NCI-H1436 (cell line): ENCODE results near the gene ERGIC1.
"Not testable (repeated sequence)": the region's sequence is repeated elsewhere in the genome, so short reads cannot be mapped to it uniquely, and the experiment has no call there.

Experiments used
- DNase-seq: peaks from one replicate; lab custom pipeline; 2025; lab: John Stamatoyannopoulos, UW

The ERGIC1 gene

DNA sequence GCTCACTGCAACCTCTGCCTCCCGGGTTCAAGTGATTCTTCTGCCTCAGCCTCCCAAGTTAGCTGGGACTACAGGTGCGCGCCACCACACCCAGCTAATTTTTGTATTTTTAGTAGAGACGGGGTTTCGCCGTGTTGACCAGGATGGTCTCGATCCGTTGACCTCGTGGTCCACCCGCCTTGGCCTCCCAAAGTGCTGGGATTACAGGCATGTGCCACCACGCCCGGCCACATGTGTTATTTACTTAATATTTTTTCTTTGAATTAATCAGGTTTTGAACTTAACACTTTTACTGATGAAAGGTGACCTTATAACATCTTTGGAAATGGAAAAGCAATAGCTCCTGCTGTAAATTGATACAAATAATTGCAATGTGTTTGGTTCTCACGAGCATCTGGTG is 13.5 kb downstream of the ERGIC1 start:
- DNase-seq: not testable (repeated sequence)

DNA sequence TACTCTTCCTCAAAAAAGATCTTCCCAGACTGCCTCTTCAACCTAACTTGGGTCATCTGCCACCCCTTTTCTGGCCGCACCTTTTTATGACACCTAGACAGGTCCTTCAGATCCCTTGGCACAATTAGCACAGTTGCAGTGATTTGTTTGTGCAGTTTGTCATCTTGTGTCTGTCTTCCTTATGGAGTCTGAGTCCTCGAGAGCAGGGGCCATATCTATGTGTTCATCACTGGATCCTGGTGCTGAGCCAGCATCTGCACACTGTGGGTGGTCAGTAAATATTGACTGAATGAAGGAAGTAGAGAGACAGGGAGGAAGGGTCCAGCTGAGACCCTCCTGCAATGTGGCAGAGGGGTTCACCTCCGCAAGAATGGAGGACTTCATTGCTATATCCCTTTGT is 14.4 kb downstream of the ERGIC1 start:
- no peak for DNase-seq

DNA sequence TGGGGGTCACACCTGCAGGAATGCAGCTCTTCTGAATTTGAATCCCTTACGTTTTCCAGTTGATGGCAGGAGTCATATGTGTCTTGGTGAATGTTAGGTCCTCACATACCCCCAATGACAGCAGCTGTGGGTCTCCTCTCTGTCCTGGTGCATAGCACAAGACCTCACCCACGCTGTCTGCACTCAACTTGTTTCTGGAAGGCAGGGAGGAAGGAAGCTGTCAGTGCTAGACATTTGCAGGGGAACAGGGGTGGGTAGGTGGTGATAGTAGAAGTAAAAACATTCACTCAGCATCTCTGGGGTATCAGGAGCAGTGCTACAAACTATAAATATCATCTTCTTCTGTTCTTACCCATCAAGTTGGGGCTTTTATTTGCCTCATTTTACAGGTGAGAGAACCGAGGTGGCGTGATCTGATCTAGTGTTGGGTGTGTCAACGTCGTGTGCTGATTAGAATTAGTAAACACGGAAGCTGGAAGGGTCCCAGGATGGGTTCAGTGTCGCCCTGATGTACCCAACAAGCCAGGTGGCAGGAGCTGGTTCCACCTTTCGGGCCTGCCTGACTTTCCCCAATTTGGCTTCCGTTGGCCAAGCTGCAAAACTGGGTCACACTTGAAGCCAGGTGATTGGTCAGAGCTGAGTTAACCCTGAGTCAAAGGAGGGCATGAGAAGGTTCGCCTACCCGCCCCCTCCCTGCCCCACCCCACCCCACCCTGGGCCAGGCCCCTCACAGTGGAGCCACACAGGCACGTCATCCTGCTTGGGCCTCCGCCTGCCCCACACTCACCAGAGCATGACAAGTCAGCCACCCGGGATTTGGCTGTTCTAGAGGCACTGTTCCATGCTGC is 15.8 kb downstream of the ERGIC1 start:
- no peak for DNase-seq

DNA sequence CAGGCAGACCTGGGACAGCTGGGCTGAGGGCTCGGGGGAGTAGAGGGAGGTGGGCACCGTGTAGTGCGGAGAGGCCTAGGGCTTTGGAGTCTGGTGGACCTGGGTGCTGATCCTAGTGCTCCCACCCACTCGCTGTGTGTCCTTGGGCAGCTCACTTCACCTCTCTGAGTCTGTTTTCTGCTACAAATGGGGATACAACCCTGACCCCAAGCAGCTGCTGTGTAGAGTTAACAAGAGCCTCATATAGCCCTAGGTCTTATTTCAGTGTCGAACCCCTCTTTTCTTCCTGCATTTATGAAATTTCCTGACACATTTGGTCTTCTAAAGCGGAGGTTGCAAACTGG is 16.4 kb downstream of the ERGIC1 start:
- DNase-seq: no peak

DNA sequence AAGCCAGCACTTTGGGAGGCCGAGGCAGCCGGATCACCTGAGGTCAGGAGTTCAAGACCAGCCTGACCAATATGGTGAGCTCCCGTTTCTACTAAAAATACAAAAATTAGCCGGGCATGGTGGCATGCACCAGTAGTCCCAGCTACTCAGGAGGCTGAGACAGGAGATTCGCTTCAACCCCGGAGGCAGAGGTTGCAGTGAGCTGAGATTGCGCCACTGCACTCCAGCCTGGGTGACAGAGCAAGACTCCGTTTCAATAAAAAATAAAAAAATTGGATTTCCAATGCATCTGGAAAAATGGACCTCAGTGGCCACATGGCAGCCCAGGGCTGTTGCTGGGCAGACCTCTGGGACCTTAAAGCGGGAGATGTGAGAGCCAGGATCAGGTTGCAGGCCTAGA is 17.2 kb downstream of the ERGIC1 start:
- DNase-seq: not testable (repeated sequence)

DNA sequence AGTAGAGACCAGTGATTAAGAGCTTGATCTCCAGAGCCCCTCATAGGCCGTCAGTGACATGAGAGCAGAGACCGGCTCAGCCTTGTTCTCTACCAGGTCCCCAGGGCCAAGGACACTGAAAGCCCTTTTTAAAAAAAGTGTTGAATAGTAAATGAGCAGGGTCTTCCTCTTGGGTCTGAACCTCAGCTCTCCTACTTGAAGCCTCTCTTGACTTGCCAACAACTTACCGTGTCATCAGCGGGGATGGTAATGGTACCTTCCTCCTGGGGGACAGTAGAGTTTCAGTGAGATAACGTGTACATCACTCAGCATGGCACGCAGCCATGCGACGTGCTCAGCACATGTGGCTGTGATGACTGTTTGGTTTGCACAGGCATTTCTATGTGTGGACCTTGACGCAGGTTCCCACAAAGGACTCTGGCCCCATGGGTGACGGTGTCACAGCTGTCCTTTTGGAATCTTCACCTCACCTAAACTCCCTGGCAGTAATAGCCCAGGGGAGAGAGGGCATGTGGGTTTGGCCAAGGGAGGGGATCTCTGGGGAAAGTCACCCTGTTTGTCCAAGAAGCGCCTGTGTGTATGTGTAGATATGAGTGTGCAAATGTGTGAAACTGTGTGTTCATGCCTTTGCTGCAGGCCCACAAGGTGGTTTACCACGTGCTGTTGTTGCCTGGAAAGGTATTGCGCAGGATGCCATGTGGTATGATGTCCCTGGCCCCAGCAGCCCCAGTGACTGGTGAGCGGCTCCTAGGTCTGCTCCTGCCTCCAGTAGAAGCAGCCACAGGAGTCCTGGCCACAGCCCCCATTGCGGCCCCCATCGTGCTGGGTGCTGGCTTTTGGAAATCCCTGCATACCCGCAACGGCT is 18.7 kb downstream of the ERGIC1 start:
- DNase-seq: no peak

DNA sequence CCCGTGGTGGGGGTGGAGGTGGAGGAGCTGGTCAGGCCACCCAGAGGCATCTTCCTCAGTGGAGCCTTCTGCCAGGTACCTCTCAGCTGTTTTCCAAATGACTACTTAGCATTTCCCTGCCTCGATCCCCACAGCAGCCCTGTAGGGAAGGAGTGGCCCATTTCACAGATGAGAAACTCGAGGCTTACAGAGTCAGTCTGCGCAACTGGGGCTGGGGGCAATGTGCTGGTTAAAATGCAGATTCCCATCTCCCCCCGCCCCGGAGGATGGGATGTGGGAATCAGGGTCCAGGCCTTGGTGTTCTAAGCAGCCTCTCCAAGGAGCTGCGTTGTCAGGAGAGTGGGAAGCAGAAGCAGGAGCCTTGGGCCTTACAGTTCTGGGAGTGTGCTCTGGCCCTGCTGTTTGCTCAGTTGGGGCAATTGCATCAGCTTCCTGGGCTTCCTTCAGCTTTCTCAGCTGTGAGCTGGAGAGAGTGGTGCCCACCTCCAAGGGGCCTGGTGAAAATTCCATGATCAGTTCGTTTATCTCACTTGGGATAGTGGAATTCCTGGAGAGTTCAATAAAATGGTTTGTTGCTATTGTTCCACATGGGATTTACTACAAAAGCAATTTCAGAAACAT is 19.4 kb downstream of the ERGIC1 start:
- DNase-seq: no peak

DNA sequence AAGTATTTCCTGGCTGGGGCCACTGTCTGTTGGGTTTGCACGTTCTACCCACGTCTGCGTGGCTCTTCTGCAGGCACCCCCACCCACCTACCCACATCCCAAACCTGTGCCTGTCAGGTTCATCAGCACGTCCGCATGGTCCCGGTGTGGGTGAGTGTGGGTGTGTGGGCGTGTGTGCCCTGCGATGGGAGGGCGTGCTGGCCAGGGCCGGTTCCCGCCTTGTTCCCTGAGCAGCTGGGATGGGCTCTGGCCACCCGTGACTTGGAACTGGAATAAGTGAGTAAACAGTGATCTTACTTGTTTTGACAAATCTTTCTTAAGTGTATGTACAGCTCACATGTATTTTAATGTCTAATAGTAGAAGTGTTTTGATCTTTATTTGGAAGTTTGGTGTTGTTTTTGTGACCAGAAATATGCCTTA is 20.4 kb downstream of the ERGIC1 start:
- DNase-seq: no peak

DNA sequence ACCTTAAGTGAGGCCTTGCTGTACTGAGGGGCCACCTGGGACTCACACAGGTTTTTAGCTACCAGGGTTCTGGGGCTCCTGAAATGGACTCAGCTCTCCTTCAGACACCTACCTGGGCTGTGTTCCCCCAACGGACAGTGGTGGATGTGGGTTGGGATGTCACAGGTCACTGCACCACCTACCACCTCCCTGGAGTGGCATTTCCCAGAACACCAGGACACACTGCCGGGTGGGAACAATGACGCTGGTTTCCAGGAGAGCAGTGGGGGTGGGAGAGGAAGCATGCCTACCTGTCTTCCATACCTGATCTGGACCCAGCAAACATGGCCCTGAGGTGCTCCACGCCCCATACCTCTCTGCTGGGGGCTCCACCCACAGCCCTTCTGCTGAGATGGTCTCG is 20.9 kb downstream of the ERGIC1 start:
- no peak for DNase-seq

DNA sequence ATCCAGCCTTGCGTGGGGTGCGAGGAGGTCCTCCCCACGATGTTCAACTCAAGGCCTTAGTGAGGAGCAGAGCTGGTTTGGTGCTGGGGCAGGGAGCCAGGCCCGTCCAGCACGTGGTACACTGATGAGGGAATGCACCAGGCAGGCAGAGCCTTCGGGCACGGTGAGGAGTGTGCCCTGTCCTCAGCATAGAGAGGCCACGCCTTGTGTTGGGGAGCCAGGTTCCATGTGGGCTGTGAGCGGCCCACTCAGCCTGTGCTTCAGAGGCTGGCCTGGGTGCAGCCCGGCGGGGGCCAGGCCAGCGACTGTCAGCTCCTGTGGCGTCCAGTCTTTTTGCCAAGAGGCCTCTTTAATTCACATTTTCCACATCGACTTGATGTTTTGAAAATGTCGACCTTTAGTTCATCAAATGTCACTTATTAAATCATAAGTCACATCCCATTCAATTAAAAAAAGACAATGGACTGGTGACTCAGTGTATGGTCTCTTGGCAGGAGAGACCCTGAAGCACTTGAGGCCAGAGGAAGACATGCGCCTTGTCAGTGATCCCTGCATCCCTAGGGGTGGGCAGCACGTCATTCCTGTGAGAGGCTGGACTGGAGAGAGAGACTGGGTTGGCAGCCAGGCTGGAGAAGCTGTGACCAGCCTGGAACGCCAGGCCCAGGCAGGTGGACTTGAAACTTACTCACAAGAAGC is 21.7 kb downstream of the ERGIC1 start:
- no peak for DNase-seq

DNA sequence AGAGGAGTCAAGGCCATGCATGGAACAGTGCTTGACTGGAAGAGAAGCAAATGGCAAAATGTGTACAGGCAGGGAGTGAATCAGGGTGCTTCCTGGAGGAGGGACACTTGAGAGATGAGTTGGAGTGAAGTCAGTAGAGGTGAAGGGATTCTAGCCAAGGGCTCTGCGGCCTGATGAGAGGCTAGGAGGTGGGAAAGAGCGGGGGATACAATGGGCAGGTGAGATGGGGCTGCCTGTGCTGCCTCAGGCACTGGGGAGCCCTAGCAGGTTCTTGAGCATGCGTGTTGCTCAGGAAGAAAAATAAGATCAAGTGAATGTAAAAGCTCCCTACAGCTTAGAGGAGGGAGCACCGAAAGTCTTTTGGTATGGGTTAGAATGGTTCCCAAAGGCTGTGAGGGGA is 22.3 kb downstream of the ERGIC1 start:
- no peak for DNase-seq

DNA sequence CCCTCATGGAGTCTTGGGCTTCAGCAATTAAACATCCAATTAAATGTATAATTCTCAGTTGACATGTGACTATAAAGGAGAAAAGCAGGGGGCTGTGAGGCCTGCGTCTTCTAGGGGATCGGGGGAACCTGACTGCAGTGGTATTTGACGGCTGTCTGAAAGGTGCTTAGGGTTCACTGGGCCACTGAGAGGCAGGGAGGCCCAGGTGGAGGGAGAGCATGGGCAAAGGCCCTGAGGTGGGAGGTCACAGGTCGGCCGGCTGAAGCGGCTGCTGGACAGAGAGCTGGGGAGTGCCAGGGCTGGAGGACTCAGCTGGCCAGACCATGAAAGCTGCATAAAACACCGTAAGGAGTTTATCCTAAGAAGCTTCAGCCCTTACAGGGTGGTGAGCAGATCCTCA is 23.9 kb downstream of the ERGIC1 start:
- DNase-seq: no peak

DNA sequence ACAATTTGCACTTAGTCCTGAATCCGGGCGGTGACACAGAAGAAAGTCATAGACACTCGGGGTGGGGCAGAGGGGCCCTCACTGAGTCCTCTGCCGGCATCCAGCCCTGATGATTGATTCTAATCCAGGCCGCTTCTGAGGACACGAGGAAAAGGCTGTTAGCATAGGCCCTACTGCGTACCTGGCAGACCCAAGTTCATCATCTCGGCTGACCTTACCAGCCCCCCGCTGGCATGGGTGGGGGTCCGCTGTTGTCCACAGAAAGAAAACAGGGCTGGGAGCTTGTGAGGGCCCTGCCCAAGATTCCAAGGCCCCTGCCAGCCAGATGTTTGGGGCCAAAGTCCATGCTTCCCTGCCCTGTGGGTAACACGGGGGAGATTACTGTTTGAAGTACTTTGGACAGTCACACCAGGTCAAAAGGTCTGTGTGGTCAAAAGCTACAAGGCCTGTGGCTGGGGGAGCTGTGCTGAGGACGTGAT is 24.5 kb downstream of the ERGIC1 start:
- DNase-seq: no peak

DNA sequence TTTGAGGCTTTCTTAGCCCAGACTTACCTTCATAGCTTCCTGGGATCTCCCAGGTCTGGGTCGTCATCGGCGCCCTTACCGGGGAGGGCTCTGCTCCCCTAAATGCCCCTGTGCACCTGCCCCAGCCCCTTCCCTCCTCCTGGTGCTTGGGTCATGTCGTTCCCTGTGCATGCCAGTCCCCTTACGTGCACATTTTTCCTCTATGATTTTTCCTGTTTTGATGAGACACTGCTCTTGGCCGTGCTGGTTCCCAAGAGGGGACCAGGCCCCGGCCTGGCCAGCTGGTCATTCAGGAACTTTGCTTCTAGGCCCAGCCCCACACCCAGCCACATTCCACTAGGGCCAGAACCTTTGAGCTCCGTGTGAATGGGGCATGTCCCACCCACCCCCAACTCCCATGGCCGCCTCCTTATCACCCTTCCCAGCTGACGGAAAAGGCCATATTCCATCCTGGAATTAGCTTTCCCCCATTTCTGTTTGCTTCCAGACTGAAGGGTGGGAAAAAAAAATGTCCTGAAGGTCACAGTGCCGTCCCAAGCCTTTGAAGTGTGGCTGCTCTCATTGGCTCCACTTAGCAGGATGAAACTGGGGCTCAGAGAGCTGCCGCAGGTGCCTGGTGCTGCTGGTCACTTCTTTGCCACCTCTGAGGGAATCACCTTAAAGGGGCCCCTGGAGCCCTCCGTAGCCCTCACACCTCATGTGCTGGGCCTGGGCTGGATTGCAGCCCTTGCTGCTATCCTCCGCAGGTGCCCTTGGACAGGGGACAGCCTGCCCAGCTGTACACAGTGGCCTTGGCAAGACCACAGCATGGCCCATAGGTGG is 25.1 kb downstream of the ERGIC1 start:
- DNase-seq: no peak

DNA sequence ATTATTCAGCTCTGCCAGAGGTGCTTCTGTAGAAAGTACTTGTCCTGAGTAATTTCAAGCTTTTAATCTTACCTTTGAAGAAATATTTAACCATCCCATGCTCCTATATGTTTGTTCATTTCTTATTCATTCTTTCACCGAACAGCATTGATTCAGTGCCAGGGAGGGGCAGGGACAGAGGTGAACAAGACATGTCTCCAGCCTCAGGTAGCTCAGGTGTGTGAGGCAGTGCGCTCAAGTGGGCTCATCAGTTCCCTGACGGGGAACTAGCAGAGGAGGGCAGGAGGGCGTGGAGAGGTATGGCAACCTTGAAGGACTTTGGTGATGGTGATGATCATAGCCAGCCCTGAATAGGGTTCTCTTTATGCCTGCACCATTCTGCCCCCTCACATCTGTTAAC is 25.9 kb downstream of the ERGIC1 start:
- no peak for DNase-seq

DNA sequence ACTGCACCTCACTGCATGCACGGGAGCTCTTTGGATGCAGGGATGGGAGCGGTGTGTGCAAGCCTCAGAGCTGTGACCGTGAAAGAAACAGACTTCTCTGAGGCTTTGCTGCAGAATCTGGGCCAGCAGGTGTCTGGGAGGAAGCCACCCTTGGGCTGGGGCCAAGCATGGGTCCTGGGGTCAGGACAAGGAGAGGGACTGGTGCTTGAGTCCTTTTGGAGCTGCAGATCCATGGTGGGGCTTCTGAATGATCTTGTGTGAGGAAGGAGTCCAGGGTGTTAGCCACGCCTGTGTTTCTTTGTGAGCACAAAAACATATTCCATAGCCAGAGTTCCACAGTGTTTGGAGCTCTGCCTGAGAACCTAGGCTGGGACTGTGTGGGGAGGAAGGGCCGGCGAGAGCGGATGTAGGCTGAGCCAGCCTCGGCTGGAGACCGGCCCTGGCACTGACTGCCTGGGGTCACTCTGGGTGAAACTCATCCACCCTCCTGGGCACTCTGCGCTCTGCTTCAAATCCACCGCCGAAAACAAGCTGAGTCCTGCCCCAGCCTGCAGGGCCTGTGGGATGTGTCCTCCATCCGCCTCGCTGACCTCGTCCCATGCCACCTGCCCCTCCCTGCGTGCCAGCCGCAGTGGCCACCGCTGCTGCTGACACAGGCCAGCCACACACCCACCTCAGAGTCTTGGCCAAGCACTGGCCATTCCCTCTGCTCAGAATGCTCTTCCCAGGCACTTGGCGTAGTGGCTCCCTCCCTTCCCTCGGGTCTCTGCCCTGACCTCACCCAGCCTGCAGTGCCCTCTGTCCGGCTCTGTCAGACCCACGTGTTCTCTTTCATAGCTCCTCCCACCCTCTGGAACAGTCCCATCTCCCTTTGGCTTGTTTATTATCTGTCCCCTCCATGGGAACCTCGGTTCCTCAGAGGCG is 26.7 kb downstream of the ERGIC1 start:
- DNase-seq: no peak

DNA sequence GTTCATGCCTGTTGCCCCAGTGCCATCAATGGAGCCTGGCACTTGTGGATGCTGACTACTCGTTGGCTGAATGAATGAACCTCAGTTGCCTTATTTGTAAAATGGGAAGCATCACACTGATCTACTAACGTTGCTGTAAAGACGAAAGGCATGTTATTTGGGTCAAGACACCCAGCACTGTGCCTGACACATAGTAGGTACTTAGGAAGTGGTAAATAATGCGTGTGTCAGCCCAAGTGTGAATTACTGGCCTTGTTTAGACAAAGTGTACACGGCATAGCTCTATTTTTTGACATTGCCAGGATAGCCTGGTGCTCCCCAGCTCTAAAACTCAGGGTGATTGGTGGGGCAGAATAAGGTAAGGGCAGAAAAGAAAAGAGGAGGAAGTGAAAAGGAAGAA is 27.4 kb downstream of the ERGIC1 start:
- no peak for DNase-seq

DNA sequence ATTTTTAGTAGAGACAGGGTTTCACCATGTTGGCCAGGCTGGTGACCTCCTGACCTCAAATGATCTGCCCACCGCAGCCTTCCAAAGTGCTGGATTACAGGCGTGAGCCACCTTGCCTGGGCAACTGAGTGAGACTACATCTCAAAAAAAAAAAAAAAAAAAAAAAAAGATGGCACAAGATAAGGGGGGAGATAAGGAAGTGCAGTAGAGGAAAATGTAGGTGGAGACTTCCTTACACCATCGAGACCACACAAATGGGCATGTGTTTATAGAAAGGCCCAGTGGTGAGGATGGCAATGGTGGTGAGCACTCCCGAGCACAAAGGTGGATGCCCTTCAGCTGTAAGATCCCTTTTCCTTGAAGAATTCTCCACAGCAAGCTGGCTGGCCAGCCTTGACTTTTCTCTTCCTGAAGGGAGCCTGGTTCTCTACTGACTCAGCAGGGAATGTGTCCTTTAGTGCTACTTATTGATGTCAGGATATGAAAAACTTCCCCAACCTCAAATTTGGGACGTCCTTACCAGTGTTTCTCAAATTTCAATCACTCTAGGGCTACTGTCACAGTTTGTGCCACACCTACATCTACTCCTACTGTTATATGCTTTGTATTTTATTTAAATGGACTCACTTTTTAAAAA is 28.2 kb downstream of the ERGIC1 start:
- no peak for DNase-seq

DNA sequence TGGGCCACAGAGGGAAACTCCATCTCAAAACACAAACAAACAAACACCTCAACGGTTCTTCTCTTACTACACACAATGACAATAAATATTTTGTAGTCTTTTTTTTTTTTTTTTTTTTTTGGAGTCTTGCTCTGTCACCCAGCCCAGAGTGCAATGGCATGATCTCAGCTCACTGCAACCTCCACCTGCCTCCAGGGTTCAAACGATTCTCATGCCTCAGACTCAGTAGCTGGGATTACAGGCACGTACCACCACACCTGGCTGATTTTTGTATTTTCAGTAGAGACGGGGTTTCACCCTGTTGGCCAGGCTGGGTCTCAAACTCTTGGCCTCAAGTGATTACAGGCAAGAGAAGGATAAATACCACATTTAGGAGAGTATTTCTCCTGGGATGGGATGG is 30.1 kb downstream of the ERGIC1 start:
- not testable (repeated sequence) for DNase-seq

DNA sequence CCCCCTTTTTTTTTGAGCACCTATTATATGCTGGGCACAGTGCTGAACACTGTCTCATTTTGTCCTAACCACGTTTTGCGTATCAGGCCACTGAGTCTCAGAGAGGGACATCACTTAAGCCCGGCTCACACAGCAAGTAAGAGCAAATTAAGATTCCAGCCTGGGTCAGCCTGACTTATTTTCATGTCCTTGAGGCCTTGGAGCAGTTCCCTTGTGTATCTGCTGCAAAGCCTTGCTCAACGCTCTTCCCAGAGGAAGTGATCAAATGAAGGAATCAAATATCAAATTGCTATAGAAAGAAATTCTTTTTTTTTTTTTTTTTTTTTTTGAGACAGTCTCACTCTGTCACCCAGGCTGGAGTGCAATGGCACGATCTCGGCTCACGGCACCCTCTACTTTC is 30.7 kb downstream of the ERGIC1 start:
- DNase-seq: no peak
